GM12891 (cell line): ENCODE measurements around the gene JAKMIP3.

Source experiments
- PAX5 ChIP-seq: IDR thresholded peaks from 2 replicates; pipeline ENCODE4 v1.6.1; 2011; ENCODE audit warnings: low read length, moderate library complexity, mild to moderate bottlenecking; ENCODE audit not compliant: insufficient read depth, severe bottlenecking
- POLR2A ChIP-seq: IDR thresholded peaks from 2 replicates; pipeline ENCODE4 v1.6.1; 2011; ENCODE audit warnings: low read depth, low read length, control low read depth
- POLR2AphosphoS5 ChIP-seq: IDR thresholded peaks from 2 replicates; pipeline ENCODE4 v1.6.1; 2011; ENCODE audit warnings: low read depth, low read length, control low read depth
- SPI1 ChIP-seq: IDR thresholded peaks from 2 replicates; pipeline ENCODE4 v1.6.1; 2011; ENCODE audit warnings: low read depth, low read length, control low read depth
- TAF1 ChIP-seq: IDR thresholded peaks from 2 replicates; pipeline ENCODE4 v1.6.1; 2011; ENCODE audit warnings: low read depth, low read length, control low read depth

GRCh38 chr10:132056663-132057062, 9.1 kb upstream of the JAKMIP3 start:
- no peak for TF ChIP-seq POLR2AphosphoS5
- no peak for TF ChIP-seq POLR2A
- no peak for TF ChIP-seq TAF1
- no peak for TF ChIP-seq PAX5
- no peak for TF ChIP-seq SPI1
